ENCODE measurements around the gene FLNB.
A peak's percentile ranks its signal among the peaks of the same experiment; 100 is the strongest.
"Not testable (repeated sequence)": the region's sequence is repeated elsewhere in the genome, so short reads cannot be mapped to it uniquely, and the experiment has no call there.

FLNB gene

DNA sequence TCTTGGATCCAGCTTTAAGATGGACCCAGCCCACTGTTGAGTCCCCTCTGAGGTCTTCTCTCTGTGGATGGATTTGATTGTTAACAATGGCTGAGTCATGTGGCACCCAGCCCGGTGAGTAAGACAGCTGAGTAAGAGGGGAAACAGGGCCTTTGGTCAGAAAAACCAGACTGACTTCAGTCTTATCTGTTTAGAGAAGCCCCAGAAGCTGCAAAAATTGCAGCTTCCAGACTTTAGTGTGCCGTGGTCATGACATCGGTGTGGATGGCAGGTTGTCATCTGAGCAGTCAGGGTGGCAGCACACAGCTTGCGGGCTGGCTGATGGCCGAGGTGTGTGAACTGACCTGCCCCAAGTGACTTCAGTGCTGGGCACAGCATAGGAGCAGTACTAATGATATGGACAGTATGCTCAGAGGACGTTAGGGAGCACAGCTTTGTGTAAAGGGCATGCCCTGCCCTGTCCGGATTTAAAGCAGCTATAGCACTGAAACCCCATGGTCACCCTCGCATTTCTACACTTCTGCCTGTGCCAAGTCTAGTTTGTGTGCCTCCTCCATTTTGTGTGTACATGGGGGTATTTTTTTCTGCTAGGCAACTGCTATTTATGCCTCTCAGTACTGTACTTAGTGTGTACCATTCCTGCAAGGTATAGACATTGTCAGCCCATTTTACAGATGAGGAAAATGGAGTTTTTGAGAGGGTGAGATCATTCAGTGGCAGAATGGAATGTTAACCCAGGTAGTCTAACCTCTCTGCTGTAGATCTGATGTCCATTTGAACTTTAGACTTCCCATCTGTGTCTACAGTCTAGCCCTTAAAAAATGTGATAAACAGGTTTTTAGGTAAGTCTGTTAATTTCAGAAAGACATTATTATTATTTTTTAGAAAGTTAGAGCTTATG is 44.4 kb downstream of the FLNB start:
- TF ChIP-seq ZFX (IDR thresholded peaks at IDR 0.05) = no peak
- TF ChIP-seq, protein P1, sequence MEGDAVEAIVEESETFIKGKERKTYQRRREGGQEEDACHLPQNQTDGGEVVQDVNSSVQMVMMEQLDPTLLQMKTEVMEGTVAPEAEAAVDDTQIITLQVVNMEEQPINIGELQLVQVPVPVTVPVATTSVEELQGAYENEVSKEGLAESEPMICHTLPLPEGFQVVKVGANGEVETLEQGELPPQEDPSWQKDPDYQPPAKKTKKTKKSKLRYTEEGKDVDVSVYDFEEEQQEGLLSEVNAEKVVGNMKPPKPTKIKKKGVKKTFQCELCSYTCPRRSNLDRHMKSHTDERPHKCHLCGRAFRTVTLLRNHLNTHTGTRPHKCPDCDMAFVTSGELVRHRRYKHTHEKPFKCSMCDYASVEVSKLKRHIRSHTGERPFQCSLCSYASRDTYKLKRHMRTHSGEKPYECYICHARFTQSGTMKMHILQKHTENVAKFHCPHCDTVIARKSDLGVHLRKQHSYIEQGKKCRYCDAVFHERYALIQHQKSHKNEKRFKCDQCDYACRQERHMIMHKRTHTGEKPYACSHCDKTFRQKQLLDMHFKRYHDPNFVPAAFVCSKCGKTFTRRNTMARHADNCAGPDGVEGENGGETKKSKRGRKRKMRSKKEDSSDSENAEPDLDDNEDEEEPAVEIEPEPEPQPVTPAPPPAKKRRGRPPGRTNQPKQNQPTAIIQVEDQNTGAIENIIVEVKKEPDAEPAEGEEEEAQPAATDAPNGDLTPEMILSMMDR (conservative IDR thresholded peaks at IDR 0.05) = no peak

DNA sequence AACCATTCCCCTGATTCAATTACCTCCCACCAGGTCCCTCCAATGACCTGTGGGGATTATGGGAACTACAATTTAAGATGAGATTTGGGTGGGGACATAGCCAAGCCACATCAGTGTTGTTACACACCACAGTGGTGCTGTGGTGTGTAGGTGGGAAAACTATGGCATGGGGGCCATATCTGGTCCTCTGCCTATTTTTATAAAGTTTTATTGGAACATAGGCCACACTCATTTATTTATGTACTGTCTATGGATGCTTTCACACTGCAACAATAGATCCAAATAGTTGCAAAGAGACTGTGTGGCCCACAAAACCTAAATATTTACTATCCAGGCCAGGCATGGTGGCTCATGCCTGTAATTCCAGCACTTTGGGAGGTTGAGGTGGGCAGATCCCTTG is 46.4 kb downstream of the FLNB start:
- peak overlapping the region; percentile 4; the same call in 1 of the 2 replicates for H3K27ac ChIP-seq
- TF ChIP-seq, protein P1 (conservative IDR thresholded peaks at IDR 0.05) = no peak
- no peak for TF ChIP-seq ZFX (IDR thresholded peaks at IDR 0.05)

More for the DNA sequence above, 44.4 kb downstream of the FLNB start:
- peak overlapping the region; percentile 69 for H3K27ac ChIP-seq

DNA sequence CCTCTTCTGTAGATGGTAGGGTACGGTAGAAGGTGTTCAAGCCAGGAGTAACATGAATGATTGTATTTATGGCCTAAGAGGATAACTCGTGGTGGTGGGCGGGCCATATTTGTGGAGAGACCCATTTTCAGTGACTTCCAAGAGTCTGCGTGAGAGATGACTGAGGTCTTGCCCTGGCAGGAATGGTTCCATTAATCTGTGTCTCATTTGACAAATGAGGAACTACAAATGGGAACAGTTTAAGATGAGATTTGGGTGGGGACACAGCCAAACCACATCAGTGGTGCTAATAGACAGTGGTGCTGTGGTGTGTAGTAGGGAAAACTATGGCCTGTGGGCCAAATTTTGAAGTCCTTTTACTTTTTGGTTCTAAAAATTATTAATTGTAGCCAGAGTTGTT is 47.1 kb downstream of the FLNB start:
- no peak for TF ChIP-seq ZFX (IDR thresholded peaks at IDR 0.05)
- TF ChIP-seq, protein P1 (conservative IDR thresholded peaks at IDR 0.05) = no peak
- H3K27ac ChIP-seq = peak overlapping the region; percentile 4; the same call in 1 of the 2 replicates

DNA sequence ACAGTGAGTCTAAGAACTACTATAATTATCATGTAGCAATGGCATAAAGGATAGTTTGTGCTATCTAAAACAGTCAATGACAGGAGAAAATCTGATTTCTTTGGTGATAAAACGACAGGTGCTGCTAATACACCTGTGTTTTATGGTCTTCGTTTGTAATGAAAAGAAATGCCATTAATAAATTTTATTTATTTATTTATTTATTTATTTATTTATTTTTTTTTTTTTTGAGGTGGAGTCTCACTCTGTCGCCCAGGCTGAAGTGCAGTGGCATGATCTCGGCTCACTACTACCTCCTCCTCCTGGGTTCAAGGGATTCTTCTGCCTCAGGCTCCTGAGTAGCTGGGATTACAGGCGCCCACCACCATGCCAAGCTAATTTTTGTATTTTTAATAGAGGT is 47.7 kb downstream of the FLNB start:
- H3K27ac ChIP-seq = not testable (repeated sequence)

DNA sequence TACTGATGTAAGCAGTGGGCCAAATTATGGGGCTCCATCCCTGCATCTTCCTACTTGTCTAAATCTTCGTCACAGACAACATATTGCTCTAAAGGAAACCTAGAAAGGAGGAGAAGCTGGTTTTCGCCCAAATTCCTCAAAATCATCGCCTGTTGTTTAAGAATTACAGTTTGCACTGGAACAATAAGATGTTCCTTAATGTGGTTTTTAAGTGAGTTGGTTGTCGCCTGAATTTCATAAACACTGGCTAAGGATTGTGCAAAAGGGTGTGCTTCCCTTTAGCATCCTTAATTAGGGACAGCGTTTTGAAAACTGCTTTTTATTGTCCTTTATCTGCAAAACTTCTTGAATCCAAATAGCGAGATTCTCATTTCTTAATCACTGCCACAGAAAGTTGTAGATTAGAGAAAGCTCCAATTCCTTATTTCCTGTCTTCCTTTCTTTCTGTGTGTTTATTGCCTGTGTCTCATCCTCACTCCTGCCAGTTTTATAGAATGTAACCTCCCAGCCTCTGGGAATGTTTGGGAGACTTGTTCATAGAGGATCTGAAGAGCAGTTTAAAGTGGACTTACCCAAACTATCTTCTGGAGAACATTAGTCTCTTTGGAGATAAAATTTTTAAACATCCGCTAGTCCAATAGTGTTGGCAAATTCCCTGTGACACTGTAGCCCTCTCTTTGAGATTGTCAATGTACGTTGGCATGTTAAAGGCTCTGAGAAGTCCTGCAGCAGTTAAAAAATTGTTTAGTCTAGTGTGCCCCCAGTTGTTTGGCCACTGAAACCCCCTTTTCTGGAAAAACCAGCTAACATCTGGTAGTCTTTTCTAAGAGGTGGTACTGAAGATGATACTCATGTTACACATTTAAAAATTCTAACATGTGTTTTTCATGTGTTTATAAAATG is 50.4 kb downstream of the FLNB start:
- H3K27ac ChIP-seq = peak overlapping the region; percentile 40
- TF ChIP-seq, protein P1 (conservative IDR thresholded peaks at IDR 0.05) = no peak
- no peak for TF ChIP-seq ZFX (IDR thresholded peaks at IDR 0.05)

DNA sequence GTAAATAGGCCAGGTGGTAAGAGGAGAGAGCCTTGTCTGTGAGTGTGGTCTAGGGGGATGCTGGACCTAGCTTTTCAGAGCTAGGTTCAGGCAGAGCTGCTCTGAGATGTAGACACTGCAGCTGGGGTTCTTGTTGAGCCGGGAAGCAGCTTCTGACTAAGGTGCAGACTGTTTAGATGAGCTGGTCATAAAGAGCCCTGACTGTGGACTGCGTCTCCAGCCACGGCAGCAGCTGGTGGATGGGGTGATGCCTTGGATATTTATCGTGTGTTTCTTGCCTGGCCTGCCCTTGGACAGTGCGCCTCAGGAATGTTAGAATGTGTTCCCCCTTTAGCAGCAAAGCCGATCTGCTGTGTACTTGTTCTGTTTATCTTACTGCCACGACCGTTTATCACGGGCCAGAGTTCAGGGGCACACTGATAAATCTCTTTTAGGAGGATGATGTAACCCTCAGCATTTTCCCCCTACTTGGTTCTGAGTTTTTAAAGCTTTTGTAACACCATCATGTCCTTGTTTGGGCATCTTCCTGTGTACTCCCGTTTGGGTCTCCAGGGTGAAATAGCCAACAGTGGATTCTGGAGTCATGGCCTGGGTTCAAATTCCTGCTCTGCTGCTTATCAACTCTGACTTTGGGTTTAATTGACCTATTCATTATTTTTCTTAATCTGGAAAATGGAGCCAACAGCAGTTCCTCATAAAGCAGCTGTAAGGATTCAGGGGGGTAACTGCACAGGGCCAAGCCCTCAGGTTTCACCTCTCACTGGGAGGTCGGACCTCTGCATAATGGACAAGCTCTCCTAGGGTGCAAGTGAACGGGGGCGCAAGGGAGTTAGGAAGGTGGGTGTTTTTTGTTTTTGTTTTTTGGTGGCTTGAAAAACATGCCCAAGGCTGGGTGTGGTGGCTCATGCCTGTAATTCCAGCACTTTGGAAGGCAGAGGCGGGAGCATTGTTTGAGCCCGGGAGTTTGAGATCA is 51.4 kb downstream of the FLNB start:
- H3K27ac ChIP-seq = peak overlapping the region; percentile 40
- TF ChIP-seq ZFX (IDR thresholded peaks at IDR 0.05) = no peak
- TF ChIP-seq, protein P1 (conservative IDR thresholded peaks at IDR 0.05) = no peak

DNA sequence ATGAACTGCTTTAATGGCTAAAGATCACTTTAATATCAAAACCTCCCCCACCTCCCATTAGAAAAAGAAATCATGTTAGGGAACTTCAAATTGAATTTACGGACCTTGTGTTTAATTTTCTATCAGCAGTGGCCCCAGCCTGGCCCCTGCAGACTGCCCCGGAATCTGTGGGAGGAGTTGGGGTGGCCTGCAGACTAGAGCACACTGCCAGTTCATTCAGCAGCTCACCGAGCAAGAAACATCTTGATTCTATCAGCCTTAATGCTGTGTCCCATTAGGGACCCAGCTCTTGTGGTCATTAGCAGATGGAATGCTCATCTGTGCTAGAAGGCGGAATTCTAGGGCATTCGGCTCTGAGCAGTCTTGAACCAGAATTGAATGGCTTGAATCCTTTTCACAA is 54.2 kb downstream of the FLNB start:
- peak overlapping the region; percentile 8; the same call in 1 of the 2 replicates for H3K27ac ChIP-seq
- TF ChIP-seq, protein P1 (conservative IDR thresholded peaks at IDR 0.05) = no peak
- no peak for TF ChIP-seq ZFX (IDR thresholded peaks at IDR 0.05)
